ENCODE measurements around the gene FAM72C.
"Not testable (repeated sequence)": the region's sequence is repeated elsewhere in the genome, so short reads cannot be mapped to it uniquely, and the experiment has no call there.

FAM72C gene

GRCh38 chr1:143971924-143972700 lies at the start of gene FAM72C:
FAM72C (minus strand) TSS chr1:143971986; CDS start chr1:143971141, 845 bp downstream.
- H3K4me3 ChIP-seq (ENCODE audit: low read length, poor library complexity, severe bottlenecking); H3K9ac ChIP-seq (ENCODE audit: low read depth, low read length, poor library complexity, severe bottlenecking); H3K27me3 ChIP-seq (ENCODE audit: insufficient read depth, low read length, poor library complexity, severe bottlenecking); H4K20me1 ChIP-seq (ENCODE audit: insufficient read depth, low read length, poor library complexity, severe bottlenecking); H3K9me2 ChIP-seq (replicated peaks; ENCODE audit: low read depth, low read length); H3K36me3 ChIP-seq (ENCODE audit: insufficient read depth, low read length); H3K9me3 ChIP-seq (ENCODE audit: insufficient read depth, low read depth, low read length); H3K79me2 ChIP-seq (ENCODE audit: insufficient read depth, low read length); H3K4me2 ChIP-seq (ENCODE audit: low read depth, low read length, poor library complexity, severe bottlenecking); H3K4me1 ChIP-seq (ENCODE audit: insufficient read depth, low read length, poor library complexity, severe bottlenecking); H3F3A ChIP-seq (ENCODE audit: low read depth); H2AFZ ChIP-seq (ENCODE audit: low read length): not testable (repeated sequence)

GRCh38 chr1:144020001-144020738 lies 48.4 kb upstream of the FAM72C start:
- H3K4me3 ChIP-seq (ENCODE audit: low read length, poor library complexity, severe bottlenecking); H3F3A ChIP-seq (ENCODE audit: low read depth); H3K36me3 ChIP-seq (ENCODE audit: insufficient read depth, low read length): not testable (repeated sequence)

GRCh38 chr1:144019101-144019500 lies 47.3 kb upstream of the FAM72C start:
- H4K20me1 ChIP-seq (ENCODE audit: insufficient read depth, low read length, poor library complexity, severe bottlenecking), result not testable (repeated sequence)

More at GRCh38 chr1:144020001-144020738, 48.4 kb upstream of the FAM72C start:
- not testable (repeated sequence) for H2AFZ ChIP-seq (ENCODE audit: low read length); H3K9me3 ChIP-seq (ENCODE audit: insufficient read depth, low read depth, low read length); H4K20me1 ChIP-seq (ENCODE audit: insufficient read depth, low read length, poor library complexity, severe bottlenecking); H3K27me3 ChIP-seq (ENCODE audit: insufficient read depth, low read length, poor library complexity, severe bottlenecking); H3K4me1 ChIP-seq (ENCODE audit: insufficient read depth, low read length, poor library complexity, severe bottlenecking); H3K79me2 ChIP-seq (ENCODE audit: insufficient read depth, low read length); H3K9me2 ChIP-seq (replicated peaks; ENCODE audit: low read depth, low read length); H3K4me2 ChIP-seq (ENCODE audit: low read depth, low read length, poor library complexity, severe bottlenecking); H3K9ac ChIP-seq (ENCODE audit: low read depth, low read length, poor library complexity, severe bottlenecking)

GRCh38 chr1:144015180-144015966 lies 43.6 kb upstream of the FAM72C start:
- H3K79me2 ChIP-seq (ENCODE audit: insufficient read depth, low read length); H3K9ac ChIP-seq (ENCODE audit: low read depth, low read length, poor library complexity, severe bottlenecking); H3K4me2 ChIP-seq (ENCODE audit: low read depth, low read length, poor library complexity, severe bottlenecking); H3K36me3 ChIP-seq (ENCODE audit: insufficient read depth, low read length); H3K27me3 ChIP-seq (ENCODE audit: insufficient read depth, low read length, poor library complexity, severe bottlenecking); H3K9me2 ChIP-seq (replicated peaks; ENCODE audit: low read depth, low read length); H3K4me1 ChIP-seq (ENCODE audit: insufficient read depth, low read length, poor library complexity, severe bottlenecking); H3F3A ChIP-seq (ENCODE audit: low read depth); H2AFZ ChIP-seq (ENCODE audit: low read length); H3K4me3 ChIP-seq (ENCODE audit: low read length, poor library complexity, severe bottlenecking); H3K9me3 ChIP-seq (ENCODE audit: insufficient read depth, low read depth, low read length); H4K20me1 ChIP-seq (ENCODE audit: insufficient read depth, low read length, poor library complexity, severe bottlenecking): not testable (repeated sequence)

More at GRCh38 chr1:144019101-144019500, 47.3 kb upstream of the FAM72C start:
- H3K27me3 ChIP-seq (ENCODE audit: insufficient read depth, low read length, poor library complexity, severe bottlenecking); H3K4me2 ChIP-seq (ENCODE audit: low read depth, low read length, poor library complexity, severe bottlenecking); H3F3A ChIP-seq (ENCODE audit: low read depth); H3K9ac ChIP-seq (ENCODE audit: low read depth, low read length, poor library complexity, severe bottlenecking); H3K4me1 ChIP-seq (ENCODE audit: insufficient read depth, low read length, poor library complexity, severe bottlenecking); H3K36me3 ChIP-seq (ENCODE audit: insufficient read depth, low read length); H3K4me3 ChIP-seq (ENCODE audit: low read length, poor library complexity, severe bottlenecking); H3K9me2 ChIP-seq (replicated peaks; ENCODE audit: low read depth, low read length); H3K9me3 ChIP-seq (ENCODE audit: insufficient read depth, low read depth, low read length); H2AFZ ChIP-seq (ENCODE audit: low read length); H3K79me2 ChIP-seq (ENCODE audit: insufficient read depth, low read length): not testable (repeated sequence)

GRCh38 chr1:144014528-144014927 lies 42.7 kb upstream of the FAM72C start:
- H3K4me3 ChIP-seq (ENCODE audit: low read length, poor library complexity, severe bottlenecking); H3K9me2 ChIP-seq (replicated peaks; ENCODE audit: low read depth, low read length); H3K36me3 ChIP-seq (ENCODE audit: insufficient read depth, low read length); H3K9me3 ChIP-seq (ENCODE audit: insufficient read depth, low read depth, low read length); H4K20me1 ChIP-seq (ENCODE audit: insufficient read depth, low read length, poor library complexity, severe bottlenecking); H3K4me1 ChIP-seq (ENCODE audit: insufficient read depth, low read length, poor library complexity, severe bottlenecking); H2AFZ ChIP-seq (ENCODE audit: low read length); H3K4me2 ChIP-seq (ENCODE audit: low read depth, low read length, poor library complexity, severe bottlenecking); H3F3A ChIP-seq (ENCODE audit: low read depth); H3K9ac ChIP-seq (ENCODE audit: low read depth, low read length, poor library complexity, severe bottlenecking); H3K27me3 ChIP-seq (ENCODE audit: insufficient read depth, low read length, poor library complexity, severe bottlenecking); H3K79me2 ChIP-seq (ENCODE audit: insufficient read depth, low read length): not testable (repeated sequence)

GRCh38 chr1:144014121-144014520 lies 42.3 kb upstream of the FAM72C start:
- H3K4me3 ChIP-seq (ENCODE audit: low read length, poor library complexity, severe bottlenecking); H3K36me3 ChIP-seq (ENCODE audit: insufficient read depth, low read length); H3F3A ChIP-seq (ENCODE audit: low read depth); H3K27me3 ChIP-seq (ENCODE audit: insufficient read depth, low read length, poor library complexity, severe bottlenecking); H3K9ac ChIP-seq (ENCODE audit: low read depth, low read length, poor library complexity, severe bottlenecking); H3K9me2 ChIP-seq (replicated peaks; ENCODE audit: low read depth, low read length); H3K4me2 ChIP-seq (ENCODE audit: low read depth, low read length, poor library complexity, severe bottlenecking); H3K79me2 ChIP-seq (ENCODE audit: insufficient read depth, low read length); H4K20me1 ChIP-seq (ENCODE audit: insufficient read depth, low read length, poor library complexity, severe bottlenecking); H2AFZ ChIP-seq (ENCODE audit: low read length); H3K9me3 ChIP-seq (ENCODE audit: insufficient read depth, low read depth, low read length); H3K4me1 ChIP-seq (ENCODE audit: insufficient read depth, low read length, poor library complexity, severe bottlenecking): not testable (repeated sequence)

- H3K36me3 ChIP-seq (ENCODE audit: insufficient read depth, low read length); H3K9ac ChIP-seq (ENCODE audit: low read depth, low read length, poor library complexity, severe bottlenecking); H3K4me3 ChIP-seq (ENCODE audit: low read length, poor library complexity, severe bottlenecking); H3K9me2 ChIP-seq (replicated peaks; ENCODE audit: low read depth, low read length); H3F3A ChIP-seq (ENCODE audit: low read depth); H3K79me2 ChIP-seq (ENCODE audit: insufficient read depth, low read length); H3K4me1 ChIP-seq (ENCODE audit: insufficient read depth, low read length, poor library complexity, severe bottlenecking); H3K4me2 ChIP-seq (ENCODE audit: low read depth, low read length, poor library complexity, severe bottlenecking); H4K20me1 ChIP-seq (ENCODE audit: insufficient read depth, low read length, poor library complexity, severe bottlenecking); H3K9me3 ChIP-seq (ENCODE audit: insufficient read depth, low read depth, low read length); H3K27me3 ChIP-seq (ENCODE audit: insufficient read depth, low read length, poor library complexity, severe bottlenecking); H2AFZ ChIP-seq (ENCODE audit: low read length): not testable (repeated sequence)
Observed at GRCh38 chr1:144012168-144012733, 40.5 kb upstream of the FAM72C start.

All from Loucy (cell line).